ENCODE measurements around the gene PLPPR3.
"Not testable (repeated sequence)": the region's sequence is repeated elsewhere in the genome, so short reads cannot be mapped to it uniquely, and the experiment has no call there.

Gene PLPPR3

DNA sequence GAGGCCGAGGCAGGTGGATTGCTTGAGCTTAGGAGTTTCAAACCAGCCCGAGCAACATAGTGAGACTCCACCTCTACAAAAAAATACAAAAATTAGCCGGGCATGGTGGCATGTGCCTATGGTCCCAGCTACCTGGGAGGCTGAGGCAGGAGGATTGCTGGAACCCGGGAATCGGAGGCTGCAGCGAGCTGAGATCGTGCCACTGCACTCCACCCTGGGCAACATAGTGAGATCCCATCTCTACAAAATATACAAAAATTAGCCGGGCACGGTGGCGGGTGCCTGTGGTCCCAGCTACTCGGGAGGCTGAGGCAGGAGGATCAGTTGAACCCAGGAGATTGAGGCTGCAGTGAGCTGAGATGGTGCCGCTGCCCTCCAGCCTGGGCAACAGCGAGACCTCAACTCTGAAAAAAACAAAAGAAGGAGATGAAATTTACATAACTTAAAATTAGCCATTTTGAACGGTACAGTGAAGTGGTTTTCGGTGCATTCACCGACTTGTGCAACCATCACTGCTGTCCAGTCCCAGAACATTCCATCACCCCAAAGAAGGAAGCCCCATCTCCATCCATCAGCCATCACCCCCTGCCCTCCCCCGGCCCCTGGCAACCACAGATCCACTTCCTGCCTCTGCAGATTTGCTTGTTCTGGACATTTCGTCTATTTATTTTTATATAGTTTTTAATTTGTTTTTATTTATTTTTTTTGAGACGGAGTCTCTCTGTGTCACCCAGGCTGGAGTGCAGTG lies 4.3 kb upstream of the PLPPR3 start:
- DNase-seq: no peak

DNA sequence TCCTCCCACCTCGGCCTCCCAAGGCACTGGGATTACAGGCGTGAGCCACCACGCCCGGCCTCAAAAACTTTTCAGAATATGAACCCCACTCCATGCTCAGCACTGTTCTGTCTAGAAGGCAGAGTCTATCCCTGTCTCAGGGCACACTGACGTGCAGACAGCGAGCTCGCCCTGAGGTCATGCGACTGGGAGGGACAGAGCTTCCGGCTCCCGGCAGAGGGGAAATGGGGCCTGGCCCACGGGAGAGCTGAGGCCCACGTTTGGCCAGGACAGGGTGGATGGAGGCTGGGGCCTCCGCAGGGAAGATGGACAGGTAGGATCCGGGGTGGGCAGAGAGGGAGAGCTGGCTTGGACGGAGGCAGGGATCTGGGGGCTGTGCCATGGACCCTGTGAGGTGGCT lies 3.1 kb upstream of the PLPPR3 start:
- DNase-seq: no peak

DNA sequence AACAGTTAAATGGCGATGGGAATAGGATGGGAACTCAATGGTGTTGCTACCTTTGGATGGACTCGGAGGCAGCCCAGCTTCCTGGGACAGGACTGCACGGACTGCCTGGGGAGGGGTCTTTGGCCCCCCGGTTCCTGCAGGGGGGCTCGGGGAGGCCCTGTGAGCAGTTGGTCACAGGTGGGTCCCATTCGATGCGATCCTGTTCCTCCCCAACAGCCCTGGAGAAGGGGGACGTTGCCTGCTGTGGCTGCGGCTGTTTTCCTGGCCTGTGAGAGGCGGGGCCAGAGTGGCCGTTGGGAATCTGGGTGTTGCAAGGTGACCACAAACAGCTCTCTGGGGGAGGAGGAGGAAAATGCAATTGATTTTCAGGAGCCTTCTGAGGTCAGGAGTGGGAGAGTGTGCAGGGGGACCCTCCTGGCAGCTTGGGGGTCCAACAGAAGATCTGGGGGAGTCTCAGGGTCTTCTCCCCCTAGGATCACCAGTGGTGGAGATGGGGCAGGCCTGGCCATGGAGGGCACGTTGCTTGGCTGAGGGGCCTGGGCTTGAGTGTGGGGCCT lies 1.9 kb upstream of the PLPPR3 start:
- DNase-seq: no peak

DNA sequence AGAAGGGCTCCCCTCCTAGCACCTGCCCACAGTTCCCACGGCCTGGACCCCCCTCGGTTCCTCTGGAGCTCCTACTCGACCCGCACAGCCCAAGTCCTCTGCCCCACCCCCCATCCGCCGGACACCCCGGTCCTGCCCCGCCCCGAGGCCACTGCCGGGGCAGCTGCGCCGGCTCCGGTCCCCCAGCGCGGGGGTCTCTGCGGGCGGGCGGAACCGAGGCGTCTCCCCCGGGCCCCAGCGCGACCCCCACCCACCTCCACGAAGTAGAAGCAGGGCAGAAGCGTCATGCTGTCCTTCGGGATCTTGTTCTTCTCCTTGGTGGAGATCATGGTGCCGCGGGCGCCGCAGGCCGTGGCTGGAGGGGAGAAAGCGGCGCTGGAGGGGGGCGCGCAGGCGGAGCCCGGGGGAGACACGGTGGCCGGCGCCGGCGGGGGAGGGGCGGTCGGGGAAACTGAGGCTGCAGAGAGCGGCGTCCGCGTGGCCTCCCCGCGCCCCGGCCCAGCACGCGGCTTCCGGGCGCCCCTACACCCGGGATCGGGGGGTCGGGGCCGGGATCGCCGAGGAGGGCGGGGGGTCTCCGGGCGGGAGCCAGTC lies 427 bp downstream of the PLPPR3 start:
- no peak for DNase-seq

DNA sequence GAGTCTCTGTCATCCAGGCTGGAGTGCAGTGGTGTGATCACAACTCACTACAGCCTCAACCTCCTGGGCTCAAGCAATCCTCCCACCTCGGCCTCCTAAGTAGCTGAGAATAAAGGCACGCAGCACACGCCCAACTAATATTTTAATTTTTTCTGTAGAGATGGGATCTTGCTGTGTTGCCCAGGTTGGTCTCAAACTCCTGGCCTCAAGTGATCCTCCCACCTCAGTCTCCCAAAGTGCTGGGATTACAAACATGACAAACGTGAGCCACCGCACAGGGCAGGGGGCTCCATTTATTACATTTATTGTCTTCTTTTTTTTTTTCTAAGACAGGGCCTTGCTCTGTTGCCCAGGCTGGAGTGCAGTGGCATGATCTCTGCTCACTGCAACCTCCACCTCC lies 1.5 kb downstream of the PLPPR3 start:
- DNase-seq: not testable (repeated sequence)

DNA sequence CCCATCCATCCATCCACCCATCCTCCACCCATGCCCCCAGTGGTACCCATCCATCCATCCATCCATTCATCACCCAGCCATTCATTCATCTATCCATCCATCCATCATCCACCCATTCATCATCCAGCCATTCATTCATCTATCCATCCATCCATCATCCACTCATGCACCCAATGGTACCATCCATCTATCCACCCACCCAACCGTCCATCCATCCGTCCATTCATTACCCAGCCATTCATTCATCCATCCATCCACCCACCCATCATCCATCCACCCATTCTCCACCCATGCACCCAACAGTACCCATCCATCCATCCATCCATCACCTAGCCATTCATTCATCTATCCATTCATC lies 5.3 kb downstream of the PLPPR3 start:
- no peak for DNase-seq

DNA sequence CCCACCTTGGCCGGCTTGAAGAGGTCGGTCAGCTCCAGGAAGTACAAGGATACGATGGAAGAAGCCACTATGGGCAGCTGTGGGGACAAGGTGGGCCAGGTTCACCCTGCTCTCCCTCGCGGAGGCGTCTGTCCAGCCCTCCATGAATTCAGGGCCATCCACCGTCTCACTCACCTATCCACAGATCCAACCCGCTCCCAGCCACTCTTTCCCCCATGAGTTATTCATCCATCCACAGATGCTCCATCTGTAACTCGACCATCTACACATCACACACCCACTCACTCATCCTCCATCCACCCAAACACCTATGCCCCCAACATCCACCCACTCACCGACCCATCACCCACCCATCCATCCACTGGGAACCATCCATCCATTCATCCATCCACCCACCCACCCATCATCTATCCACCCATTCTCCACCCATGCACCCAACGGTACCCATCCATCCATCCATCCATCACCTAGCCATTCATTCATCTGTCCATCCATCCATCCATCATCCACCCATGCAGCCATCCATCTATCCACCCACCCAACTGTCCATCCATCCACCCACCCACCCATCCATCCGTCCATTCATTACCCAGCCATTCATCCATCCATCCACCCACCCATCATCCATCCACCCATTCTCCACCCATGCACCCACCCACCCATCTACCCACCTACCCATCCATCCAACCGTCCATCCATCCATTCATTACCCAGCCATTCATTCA lies 5.8 kb downstream of the PLPPR3 start:
- no peak for DNase-seq

DNA sequence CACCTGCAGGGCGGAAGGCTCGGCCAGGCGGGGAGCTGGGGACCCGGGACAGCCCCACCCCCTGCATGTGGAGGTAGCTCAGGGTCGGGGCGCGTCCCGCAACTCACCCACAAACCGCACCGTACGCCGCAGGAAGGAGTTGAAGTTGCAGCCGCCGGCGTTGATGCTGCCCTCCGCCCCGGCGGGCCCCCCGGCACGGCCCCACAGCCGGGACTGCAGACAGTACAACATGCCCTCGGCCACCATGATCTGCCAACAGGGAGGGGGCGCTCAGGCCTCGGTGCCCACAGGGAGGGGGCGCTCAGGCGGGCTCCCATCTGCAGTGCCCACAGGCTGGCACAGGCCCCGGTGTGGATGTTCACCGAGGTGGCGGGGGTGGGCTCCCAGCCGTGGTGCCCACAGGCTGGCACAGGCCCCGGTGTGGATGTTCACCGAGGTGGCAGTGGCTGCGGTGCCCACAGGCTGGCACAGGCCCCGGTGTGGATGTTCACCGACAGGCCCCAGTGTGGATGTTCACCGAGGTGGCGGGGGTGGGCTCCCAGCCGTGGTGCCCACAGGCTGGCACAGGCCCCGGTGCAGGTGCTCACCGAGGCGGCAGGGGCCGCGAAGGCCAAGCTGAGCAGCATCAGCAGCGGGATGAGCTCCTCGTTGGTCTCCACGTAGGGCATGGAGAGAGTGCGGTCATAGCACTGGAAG lies 6.5 kb downstream of the PLPPR3 start:
- no peak for DNase-seq

DNA sequence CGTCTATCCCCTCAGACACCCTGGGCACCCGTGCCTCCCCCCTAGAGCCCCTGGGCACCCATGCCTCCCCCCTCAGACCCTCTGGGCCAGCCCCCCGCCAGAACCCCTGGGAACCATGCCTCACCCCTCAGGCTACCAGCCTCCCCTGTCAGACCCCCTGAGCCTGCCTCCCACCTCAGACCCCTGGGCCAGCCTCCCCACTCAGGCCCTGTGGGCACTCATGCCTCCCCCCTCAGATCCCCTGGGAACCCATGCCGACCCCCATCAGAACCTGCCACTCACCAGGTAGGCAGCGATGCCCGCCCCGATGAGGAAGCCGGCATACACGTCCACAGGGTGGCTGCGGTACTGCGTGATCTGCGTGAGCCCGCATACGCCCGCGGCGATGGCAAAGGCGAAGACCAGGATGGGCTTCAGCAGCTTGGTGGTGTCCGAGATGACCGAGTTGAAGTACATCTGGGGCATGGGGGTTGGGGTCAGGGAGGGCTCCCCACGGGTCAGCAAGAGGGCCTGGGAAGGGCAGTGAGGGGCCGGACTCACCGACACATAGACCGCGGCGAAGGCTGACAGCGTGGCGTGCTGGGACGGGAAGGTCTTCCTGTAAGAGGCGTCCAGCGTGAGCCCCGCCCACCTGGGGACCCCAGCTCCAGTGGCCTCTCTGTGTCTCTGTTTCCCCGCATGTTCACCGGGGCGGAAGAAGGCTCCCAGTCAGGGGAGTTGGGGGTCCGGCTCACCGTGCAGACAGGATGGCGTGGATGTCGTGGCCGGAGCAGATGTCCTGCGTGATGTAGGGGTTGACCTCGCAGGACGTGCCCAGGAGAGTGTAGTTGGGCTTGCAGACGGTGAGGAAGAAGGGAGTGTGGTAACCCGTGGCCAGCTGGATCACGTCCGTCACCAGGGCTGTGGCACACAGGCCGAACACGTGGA lies 7.3 kb downstream of the PLPPR3 start:
- no peak for DNase-seq

DNA sequence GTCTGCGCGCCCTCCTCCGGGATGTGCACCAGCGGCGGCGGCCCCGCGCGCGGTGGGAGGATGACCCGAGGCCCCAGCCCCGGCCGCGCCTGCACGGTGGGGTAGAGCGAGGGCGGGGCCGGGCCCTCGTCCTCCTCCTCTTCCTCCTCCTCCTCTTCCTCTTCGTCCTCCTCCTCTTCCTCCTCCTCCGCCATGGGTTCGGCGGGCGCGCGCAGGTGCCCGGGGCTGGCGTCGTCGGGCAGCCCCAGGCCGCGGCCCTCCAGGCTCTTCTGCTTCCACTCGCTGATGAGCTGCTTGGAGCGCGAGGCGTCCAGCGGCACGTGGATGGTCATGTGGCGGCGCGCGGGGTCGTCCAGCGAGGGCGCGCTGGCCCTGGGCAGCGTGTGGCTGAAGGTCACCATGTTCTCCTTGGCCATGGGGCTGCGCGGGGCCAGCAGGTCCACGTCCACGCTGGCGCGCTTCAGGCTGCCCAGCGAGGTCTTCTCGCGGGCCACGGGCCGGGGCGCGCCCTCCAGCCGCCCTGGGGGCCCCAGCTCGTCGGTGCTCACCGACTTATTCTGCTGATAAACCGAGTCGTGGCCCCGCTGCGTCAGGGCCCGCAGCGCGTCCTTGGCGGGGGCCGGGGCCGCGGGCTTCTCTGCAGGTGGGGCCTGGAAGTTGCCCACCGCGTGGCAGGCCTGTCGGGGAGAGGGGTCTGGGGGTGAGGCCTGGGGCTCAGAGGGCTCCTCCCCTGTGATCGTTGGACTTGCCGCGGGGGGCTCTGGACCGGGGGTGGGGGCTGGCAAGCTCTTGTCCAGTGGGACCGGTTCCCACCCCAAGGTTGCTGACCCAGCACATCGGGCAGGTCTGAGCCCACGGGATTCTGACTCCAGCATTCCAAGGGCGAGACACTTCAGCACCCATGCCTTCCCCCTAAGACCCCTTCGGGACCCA lies 8.3 kb downstream of the PLPPR3 start:
- DNase-seq: no peak

DNA sequence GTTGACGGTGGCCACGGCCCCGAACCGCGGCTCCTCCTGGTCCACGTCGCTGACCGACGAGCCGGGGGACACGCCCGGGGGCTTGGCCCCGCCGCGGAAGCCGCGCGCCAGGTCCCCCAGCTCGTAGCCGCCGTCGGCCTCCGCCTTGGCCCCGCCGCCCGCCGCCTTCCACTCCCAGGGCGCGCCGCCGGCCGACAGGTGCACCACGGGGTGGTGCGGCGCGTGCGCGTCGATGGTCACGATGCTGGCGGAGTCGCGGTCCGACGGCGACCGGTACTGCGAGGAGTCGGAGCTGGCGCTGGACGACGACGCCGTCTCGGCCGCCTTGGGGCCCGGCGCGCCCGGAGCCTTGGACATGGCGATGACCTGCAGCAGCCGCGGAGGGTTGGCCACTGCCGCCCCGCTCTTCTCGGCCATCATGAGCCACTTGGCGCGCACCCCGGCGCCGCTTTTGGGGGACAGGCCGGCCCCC lies 9.0 kb downstream of the PLPPR3 start:
- DNase-seq: no peak

DNA sequence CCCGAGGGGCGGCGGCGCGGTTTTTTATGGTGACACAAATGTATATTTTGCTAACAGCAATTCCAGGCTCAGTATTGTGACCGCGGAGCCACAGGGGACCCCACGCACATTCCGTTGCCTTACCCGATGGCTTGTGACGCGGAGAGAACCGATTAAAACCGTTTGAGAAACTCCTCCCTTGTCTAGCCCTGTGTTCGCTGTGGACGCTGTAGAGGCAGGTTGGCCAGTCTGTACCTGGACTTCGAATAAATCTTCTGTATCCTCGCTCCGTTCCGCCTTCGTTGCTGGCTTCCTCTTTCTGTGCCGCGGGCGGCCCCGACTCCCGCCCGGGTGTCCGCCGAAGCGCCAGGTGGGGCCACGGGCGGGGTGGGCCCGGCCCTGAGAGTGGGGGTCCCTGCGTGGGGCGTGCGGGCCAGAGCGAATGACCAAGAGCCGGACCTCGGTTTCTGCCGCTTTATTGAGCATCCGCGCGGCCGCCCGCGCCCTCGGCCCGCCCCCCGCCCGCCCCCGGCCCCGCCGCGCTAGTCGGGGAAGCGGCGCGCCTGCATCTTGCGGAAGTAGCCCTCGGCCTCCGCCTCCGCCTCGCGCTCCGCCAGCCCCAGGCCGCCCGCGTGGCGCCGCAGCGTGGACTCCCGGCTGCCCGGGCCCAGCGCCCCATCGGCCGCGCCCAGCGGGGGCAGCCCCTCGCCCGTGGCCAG lies 9.6 kb downstream of the PLPPR3 start:
- no peak for DNase-seq

DNA sequence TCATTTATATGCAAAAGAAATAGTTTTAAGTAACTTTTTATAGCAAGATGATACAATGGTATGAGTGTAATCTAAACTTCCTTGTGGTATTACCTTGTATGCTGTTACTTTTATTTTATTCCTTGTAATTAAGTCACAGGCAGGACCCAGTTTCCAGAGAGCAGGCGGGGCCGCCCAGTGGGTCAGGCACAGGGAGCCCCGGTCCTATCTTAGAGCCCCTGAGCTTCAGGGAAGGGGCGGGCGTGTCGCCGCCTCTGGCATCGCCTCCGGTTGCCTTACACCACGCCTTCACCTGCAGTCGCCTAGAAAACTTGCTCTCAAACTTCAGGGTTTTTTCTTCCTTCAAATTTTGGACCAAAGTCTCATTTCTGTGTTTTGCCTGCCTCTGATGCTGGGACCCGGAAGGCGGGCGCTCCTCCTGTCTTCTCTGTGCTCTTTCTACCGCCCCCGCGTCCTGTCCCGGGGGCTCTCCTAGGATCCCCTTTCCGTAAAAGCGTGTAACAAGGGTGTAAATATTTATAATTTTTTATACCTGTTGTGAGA lies 10.2 kb downstream of the PLPPR3 start:
- DNase-seq: no peak

DNA sequence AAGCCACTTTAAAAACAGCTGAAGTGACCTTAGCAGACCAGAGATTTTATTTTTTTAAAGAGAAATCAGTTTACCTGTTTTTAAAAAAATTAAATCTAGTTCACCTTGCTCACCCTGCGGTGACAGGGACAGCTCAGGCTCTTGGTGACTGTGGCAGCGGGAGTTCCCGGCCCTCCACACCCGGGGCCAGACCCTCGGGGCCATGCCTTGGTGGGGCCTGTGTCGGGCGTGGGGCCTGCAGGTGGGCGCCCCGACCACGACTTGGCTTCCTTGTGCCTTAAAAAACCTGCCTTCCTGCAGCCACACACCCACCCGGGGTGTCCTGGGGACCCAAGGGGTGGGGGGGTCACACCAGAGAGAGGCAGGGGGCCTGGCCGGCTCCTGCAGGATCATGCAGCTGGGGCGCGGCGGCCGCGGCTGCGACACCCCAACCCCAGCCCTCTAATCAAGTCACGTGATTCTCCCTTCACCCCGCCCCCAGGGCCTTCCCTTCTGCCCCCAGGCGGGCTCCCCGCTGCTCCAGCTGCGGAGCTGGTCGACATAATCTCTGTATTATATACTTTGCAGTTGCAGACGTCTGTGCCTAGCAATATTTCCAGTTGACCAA lies 10.8 kb downstream of the PLPPR3 start:
- no peak for DNase-seq

DNA sequence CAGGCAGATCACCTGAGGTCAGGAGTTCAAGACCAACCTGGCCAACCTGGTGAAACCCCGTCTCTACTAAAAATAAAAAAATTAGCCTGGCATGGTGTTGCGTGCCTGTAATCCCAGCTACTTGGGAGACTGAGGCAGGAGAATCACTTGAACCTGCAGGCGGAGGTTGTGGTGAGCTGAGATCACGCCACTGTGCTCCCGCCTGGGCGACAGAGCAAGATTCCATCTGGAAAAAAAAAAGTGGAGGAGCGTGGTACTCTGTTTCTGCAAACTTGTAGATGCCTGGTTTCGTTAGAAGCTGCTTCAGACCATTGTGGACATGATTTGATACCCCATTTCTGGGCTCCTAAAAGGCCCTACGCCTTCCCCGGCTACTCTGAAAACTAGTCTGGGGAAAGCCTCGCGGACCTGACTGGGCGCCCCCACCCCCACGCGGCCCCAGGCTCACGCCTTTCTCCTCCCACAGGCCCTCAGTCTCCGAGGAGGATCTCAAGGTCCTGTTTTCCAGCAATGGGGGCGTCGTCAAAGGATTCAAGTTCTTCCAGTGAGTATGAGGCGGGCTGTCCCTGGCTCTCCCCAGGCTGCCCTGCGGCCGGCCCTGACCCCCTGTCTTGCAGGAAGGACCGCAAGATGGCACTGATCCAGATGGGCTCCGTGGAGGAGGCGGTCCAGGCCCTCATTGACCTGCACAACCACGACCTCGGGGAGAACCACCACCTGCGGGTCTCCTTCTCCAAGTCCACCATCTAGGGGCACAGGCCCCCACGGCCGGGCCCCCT lies 11.5 kb downstream of the PLPPR3 start:
- no peak for DNase-seq

DNA sequence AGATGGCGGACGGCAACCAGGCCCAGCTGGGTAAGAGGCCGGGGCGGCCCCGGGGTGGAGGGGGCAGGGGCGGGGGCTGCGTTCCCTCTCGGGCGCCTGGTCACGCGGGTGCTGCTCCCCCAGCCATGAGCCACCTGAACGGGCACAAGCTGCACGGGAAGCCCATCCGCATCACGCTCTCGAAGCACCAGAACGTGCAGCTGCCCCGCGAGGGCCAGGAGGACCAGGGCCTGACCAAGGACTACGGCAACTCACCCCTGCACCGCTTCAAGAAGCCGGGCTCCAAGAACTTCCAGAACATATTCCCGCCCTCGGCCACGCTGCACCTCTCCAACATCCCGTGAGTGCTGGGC lies 13.4 kb downstream of the PLPPR3 start:
- DNase-seq: no peak

DNA sequence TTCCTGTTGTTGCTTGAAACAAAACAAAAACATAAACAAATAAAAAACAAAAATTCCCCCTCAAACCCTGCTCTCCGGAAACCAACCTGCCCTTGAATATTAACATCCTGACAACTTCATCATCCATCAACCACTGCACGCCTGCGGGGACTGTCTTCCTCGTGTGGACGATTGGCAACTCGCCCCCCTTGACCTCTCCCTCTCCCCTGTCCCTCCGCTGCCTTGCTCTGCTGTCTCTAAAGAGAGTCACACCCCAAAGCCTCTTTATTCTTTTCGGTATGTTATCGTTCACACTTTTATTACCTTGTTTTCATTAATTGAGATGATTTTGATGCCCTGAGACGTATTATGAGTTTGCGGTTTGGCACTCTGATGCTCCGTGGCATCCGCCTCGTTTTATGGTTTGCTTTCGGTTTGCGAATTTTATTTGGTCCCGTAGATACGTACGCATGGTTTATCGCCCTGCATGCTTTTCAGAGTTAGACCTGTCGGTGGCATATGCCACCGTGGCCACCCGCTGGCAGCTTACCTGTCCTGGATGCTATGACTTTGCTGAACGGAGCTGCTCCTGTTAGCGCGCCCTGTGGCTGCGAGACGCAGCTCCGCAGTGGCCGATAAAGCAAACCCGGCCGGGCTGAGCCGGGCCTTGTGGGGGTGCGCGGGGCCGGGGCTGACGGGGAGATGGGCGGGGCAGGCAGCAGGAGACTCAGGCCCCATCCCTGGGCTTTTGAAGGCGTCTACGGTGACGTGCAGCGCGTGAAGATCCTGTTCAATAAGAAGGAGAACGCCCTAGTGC lies 13.9 kb downstream of the PLPPR3 start:
- DNase-seq: no peak

DNA sequence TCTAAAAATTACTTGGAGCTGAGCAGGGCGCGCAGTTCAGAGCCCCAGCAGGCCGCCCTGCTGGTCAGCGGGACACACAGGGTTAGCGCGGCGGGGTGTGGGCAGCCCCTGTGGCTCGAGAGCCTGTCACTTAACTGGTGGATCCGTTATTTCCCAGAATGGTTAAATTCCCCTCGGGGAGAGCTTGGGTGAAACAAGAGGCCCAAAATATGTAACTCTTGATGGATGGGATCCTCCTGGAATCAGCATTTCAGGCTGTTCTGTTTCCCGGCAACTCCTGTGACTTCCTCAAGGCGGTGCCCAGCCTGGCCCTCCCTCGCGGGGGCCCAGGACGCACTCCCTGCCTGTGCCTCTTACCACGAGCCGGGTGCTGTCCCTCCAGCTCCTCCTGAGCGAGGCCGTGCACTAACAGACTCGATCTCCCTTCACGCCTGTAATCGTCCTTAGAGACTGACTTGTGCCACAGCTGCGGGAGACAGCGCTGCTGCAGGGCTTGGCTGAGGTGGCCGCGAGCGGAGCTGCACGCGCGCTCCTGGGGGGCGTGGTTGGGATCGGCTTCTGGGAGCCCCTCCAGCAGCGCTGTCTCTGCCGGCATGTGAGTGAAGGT lies 14.8 kb downstream of the PLPPR3 start:
- no peak for DNase-seq
